SK-N-SH treated with all-trans-retinoic acid at 6 μM for 48 hours (cell line): ENCODE data around the gene ARMC2.

Experiments used
- ARNTL ChIP-seq: fragments of 450-650 bp; formaldehyde crosslinking; IDR thresholded peaks from 2 replicates; pipeline ENCODE4 v1.5.0; 2020; ENCODE audit warnings: low read depth, mild to moderate bottlenecking, moderate library complexity, borderline replicate concordance
- CREB5 ChIP-seq: fragments of 250-450 bp; sonication (Bioruptor Pico); IDR thresholded peaks from 2 replicates; pipeline ENCODE4 v1.5.1; 2020; ENCODE audit warnings: low read depth, mild to moderate bottlenecking, moderate library complexity
- PPARA ChIP-seq: fragments of 250-450 bp; sonication (Bioruptor Pico); IDR thresholded peaks from 2 replicates; pipeline ENCODE4 v1.5.0; 2020; ENCODE audit warnings: mild to moderate bottlenecking, borderline replicate concordance
- SNAI2 ChIP-seq: fragments of 250-450 bp; sonication (Bioruptor Pico); IDR thresholded peaks from 2 replicates; pipeline ENCODE4 v1.5.0; 2020; ENCODE audit warnings: mild to moderate bottlenecking, moderate library complexity
- TOX ChIP-seq: fragments of 250-450 bp; sonication (Bioruptor Pico); IDR thresholded peaks from 2 replicates; pipeline ENCODE4 v1.8.0; 2021; ENCODE audit warnings: mild to moderate bottlenecking, moderate library complexity, borderline replicate concordance
- ZC3H10 ChIP-seq: fragments of 250-450 bp; sonication (Bioruptor Pico); IDR thresholded peaks from 2 replicates; pipeline ENCODE4 v1.5.1; 2021; ENCODE audit warnings: mild to moderate bottlenecking, moderate library complexity
- ZFP3 ChIP-seq: fragments of 250-450 bp; sonication (Bioruptor Pico); IDR thresholded peaks from 2 replicates; pipeline ENCODE4 v1.5.0; 2020; ENCODE audit warnings: mild to moderate bottlenecking, moderate library complexity
- ZNF565 ChIP-seq: fragments of 450-650 bp; formaldehyde crosslinking; conservative IDR thresholded peaks from 2 replicates; pipeline ENCODE4 v1.5.0; 2020; ENCODE audit warnings: low read depth, mild to moderate bottlenecking, moderate library complexity
- ZNF8 ChIP-seq: fragments of 450-650 bp; formaldehyde crosslinking; IDR thresholded peaks from 2 replicates; pipeline ENCODE4 v1.5.0; 2020; ENCODE audit warnings: mild to moderate bottlenecking, moderate library complexity
- TF ChIP-seq, protein P1 (sequence below): fragments of 250-450 bp; sonication (Bioruptor Pico); IDR thresholded peaks from 2 replicates; pipeline ENCODE4 v1.8.0; 2020; ENCODE audit warnings: mild to moderate bottlenecking, moderate library complexity, borderline replicate concordance

GRCh38 chr6:108868647-108869046, 20.4 kb downstream of the ARMC2 start:
- TF ChIP-seq PPARA (no peak), TOX (CRISPR knock-in tag) (no peak), CREB5 (CRISPR knock-in tag) (no peak), ZNF8 (CRISPR knock-in tag) (no peak), ZNF565 (CRISPR knock-in tag) (no peak), ZFP3 (CRISPR knock-in tag) (no peak), ARNTL (CRISPR knock-in tag) (no peak), ZC3H10 (CRISPR knock-in tag) (no peak), SNAI2 (CRISPR knock-in tag) (no peak)
- TF ChIP-seq, protein P1, sequence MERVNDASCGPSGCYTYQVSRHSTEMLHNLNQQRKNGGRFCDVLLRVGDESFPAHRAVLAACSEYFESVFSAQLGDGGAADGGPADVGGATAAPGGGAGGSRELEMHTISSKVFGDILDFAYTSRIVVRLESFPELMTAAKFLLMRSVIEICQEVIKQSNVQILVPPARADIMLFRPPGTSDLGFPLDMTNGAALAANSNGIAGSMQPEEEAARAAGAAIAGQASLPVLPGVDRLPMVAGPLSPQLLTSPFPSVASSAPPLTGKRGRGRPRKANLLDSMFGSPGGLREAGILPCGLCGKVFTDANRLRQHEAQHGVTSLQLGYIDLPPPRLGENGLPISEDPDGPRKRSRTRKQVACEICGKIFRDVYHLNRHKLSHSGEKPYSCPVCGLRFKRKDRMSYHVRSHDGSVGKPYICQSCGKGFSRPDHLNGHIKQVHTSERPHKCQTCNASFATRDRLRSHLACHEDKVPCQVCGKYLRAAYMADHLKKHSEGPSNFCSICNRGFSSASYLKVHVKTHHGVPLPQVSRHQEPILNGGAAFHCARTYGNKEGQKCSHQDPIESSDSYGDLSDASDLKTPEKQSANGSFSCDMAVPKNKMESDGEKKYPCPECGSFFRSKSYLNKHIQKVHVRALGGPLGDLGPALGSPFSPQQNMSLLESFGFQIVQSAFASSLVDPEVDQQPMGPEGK (CRISPR knock-in tag): no peak
